HG03520 (cell line): ENCODE results near the gene LDLR.
"Not testable (repeated sequence)": the region's sequence is repeated elsewhere in the genome, so short reads cannot be mapped to it uniquely, and the experiment has no call there.

Experiments
- ATAC-seq: cut with Tn5 transposase; IDR thresholded peaks from one replicate; pipeline ENCODE4 v1.9.1; 2021; ENCODE audit warnings: mild to moderate bottlenecking, moderate library complexity; ENCODE audit not compliant: unreplicated experiment

Gene LDLR

GRCh38 chr19:11169896-11170678 is 80.8 kb downstream of the LDLR start:
- ATAC-seq, result no peak

GRCh38 chr19:11171144-11171543 is 81.9 kb downstream of the LDLR start:
- ATAC-seq, result no peak

- no peak for ATAC-seq
Measured at GRCh38 chr19:11172576-11172975, 83.3 kb downstream of the LDLR start.

GRCh38 chr19:11173516-11174155 is 84.4 kb downstream of the LDLR start:
- ATAC-seq, result no peak

- ATAC-seq, result no peak
Measured at GRCh38 chr19:11174336-11174735, 85.1 kb downstream of the LDLR start.

GRCh38 chr19:11175920-11176319 is 86.7 kb downstream of the LDLR start:
- ATAC-seq, result no peak

- no peak for ATAC-seq
Measured at GRCh38 chr19:11176466-11177193, 87.4 kb downstream of the LDLR start.

GRCh38 chr19:11177592-11177991 is 88.3 kb downstream of the LDLR start:
- no peak for ATAC-seq

GRCh38 chr19:11179145-11179465 is 89.8 kb downstream of the LDLR start:
- not testable (repeated sequence) for ATAC-seq

GRCh38 chr19:11179716-11180297 is 90.5 kb downstream of the LDLR start:
- ATAC-seq, result no peak

- ATAC-seq, result no peak
Measured at GRCh38 chr19:11180346-11180745, 91.1 kb downstream of the LDLR start.

- ATAC-seq, result not testable (repeated sequence)
Measured at GRCh38 chr19:11180975-11181374, 91.7 kb downstream of the LDLR start.

GRCh38 chr19:11181488-11181887 is 92.2 kb downstream of the LDLR start:
- ATAC-seq, result no peak
